SW 1271 (cell line): ENCODE data around the gene DENND4B.

Source experiments
- DNase-seq, 2 experiments: peaks; one replicate each; lab custom pipeline; 2025; lab: John Stamatoyannopoulos, UW

DENND4B gene

DNA sequence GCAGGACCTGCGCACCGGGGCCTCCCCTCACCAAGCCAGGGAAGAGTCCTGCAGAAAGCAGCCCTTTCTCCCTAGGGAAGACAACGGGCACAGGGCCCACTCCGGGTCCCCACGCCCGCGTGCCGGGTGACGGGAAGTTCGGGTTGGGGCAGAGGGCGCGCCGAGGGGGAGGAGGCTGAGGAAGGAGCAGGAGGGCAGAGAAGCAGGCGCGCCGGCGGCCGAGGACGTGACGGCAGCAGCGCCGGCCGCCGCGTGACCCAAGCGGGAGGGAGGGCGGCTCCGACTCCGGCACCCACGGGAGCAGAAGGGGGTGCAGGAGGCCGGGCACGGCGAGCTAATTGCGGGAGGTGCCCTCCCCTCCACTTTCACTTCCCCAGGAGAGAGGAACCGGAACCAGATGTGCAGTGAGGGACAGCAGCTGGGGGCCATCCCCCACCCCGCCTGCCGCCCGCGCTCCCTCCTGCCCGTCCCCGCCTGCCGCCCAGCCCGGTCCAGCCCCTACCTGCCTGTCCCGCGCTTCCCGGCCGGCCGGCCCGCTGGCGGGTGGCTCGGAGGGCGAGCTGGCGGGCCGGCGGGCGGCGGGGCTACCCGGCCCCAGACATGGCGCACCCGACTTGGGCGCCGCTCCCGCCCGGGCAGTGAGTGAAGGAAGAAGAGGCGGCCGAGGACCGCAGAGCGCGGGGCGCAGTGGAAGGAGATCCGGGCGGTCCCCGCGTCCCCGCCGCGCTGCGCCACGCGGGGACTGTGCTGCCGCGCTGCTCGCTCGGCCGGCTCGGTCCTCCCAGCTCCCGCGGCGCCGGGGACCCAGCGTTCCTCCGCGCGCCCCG lies 510 bp downstream of the DENND4B start:
- DNase-seq: peak in 1 of 2 experiments; percentile 15

DNA sequence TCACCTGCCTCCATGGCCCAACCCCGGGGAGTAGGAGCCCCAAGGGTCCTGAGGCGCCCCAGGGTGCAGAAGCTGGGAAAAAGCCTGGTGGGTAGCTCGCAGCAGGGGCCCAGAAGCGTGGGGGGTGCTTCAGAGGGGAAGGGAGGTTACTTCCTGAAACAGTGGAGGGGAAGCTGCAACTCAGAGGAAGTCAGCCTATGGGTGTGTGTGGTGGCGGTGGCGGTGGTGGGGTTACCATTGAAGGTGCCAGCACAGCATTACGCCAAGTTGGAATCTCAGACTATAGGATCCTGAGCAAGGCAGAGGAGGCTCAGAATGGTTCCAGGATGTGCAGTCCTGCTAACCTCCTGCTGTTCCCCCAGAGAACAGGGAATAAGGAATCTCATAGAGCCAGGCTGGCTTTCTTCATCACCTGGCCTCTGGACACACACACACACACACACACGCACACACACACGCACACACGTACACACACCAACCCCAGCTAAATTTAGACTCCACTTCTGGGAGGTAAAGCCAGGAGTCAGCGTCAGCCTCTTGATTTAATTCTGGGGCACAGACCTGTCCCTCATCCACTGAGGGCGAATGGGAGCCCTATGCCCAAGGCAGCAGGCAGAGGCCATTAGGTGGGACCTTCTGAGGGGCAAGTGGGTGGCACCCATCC lies 1.3 kb downstream of the DENND4B start:
- DNase-seq: no peak

DNA sequence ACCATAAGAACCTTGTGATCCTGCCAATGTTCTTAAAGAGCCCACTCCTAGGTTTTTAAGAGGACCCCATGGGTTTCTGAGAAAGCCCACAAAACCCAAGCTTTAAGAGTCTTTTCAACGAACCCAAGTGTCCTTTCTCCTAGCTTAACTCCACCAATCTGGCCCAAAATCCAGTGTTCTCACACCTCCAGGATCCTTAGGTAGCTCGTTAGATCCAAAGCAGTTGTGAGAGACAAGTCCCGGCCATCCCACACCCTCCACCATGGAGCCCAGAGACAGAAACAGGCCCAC lies 1.7 kb downstream of the DENND4B start:
- no peak for DNase-seq

DNA sequence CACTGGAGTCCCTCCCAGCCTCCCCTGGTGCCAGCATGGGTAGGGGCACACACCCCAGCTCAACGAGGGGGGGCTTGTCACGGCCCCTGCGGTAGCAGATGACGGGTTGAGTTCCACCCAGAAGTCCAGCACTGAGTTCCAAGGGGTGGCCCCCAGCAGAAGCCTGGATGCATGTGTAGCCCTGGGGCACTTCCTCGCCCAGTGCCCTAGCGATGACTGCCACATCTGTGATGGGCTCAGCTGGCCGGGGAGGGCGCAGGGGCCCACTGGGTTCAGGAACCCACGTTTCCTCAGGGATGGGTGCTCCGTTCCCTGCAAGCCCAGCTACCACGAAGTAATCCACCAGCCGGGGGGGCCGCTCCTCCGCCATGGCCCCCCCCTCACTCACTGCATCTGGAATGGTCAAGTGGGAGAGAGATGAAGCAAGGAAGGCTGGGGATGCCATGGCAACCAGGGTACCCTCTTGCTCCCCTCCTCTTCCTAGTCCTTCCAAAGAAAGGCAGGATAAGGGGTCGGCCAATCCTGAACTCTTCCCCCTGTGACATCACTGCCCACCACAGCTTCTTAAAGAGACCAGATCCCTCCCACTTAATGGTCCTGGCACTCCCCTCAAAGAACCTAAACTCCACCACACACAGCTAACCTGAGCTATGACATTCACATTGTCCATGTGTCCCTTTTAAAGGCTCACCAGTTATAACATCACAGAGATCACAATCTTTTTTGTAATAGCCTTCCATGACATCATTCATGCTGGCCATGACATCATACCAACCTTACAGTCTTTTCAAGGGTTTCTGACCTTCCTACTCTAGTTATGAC lies 2.3 kb downstream of the DENND4B start:
- DNase-seq: no peak

DNA sequence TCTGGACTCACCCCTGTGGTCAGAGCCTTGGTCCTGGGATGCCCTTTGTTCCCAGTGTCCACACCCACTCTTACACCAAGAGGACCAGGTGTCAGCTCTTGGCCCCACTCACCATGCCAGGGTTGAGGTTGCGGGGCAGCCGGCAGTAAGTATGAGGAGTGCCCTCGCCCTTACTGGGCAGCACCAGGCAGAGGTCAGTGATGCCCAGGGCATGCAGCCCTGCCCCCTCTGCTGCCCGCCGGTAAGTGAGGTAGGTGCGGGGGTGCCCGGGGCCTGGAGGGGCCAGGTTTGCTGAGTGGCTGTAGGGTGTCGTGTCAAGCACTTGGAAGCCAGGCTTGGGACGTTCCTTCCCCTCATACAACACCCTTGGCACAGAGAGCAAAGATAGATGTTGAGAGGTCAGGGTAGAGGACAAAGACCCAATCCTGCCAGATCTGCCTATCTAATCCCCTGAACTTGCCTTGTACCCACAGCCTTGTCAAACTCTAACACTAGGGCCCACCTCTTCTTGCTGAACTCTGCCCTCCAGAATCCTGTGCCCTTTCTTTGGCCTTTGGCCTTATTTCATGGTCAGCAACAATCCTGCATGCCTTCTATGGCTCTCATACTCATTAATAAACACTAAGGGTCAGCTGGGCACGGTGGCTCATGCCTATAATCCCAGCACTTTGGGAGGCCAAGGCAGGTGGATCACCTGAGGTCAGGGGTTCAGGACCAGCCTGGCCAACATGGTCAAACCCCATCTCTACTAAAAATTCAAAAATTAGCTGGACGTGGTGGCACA lies 3.6 kb downstream of the DENND4B start:
- no peak for DNase-seq

DNA sequence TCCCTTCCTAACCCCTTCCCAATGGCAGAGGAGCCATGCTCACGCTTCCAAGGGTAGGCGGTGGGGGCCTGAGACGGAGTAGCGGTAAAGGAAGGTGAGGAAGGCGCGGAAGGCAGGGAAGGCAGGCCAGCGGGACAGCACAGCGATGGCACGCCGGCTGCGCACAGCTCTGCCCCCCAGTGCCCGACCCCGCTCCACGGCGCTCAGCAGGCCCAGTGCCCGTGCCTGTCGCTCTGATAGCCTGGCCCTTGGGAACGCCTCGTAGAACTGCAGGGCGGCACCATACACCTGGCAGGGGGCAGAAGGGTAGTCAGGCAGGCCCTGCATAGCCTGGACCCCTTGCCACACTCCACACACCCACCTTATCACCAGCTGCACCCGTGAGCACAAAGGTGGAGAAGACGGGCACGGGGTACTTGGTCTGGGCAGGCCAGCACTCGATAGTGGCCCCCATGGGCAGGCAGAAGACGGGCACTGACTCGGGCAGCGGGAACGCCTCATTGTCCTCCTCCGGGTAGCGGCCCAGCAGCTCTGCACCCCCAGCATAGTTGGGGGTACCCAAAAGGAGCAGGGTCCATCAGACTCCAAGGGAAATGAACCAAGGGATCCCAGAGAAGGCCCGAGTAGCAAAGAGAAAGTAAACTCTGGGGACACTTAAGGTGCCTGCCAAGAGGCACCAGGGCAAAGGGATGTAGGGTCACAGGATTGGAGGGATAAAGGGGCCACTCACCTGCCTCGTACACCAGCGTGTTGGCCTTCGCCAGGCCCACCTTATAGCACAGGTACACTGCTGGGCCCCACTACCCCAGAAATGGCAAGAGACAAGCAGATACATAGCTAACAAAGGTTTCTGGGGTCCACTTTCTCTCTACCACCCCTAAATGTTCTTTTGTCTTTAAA lies 4.4 kb downstream of the DENND4B start:
- DNase-seq: no peak

DNA sequence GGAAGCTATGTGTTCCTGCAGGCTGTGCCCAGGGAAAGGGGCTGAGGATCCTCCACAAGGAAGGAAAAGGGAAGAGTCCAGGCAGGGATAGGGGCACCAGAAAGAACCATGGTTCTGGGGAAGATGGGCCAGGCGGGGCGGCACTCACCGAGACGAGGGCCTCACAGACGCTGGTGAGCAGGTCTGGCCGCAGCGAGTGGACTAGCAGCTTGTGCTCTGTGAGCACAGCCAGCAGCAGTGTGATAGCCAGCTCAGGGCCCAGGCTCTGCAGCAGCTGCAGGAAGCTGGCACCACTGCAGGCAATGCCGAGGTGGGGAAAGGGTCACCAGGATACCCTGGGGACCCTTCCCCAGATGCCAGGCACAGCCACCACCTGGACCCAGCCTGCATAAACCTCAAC lies 5.8 kb downstream of the DENND4B start:
- no peak for DNase-seq

DNA sequence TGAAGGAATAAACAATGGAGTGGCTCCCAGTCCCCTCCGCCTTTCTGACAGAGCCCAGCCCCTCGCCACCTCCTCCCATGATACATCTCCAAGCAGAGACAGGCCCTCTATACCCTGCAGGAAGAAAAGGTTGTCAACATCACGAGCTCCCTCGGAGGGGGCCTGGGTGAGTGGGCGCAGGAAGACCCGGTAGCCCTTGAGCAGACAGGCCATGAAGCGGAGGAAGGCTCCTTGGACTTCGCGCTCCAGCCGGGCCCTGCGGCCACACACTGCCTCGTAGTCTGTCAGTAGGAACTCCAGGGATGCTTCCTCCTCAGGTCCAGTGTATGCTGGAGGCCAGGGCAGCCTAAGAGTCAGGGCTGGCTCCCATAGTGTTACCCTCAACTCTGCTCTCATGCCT lies 7.0 kb downstream of the DENND4B start:
- no peak for DNase-seq

DNA sequence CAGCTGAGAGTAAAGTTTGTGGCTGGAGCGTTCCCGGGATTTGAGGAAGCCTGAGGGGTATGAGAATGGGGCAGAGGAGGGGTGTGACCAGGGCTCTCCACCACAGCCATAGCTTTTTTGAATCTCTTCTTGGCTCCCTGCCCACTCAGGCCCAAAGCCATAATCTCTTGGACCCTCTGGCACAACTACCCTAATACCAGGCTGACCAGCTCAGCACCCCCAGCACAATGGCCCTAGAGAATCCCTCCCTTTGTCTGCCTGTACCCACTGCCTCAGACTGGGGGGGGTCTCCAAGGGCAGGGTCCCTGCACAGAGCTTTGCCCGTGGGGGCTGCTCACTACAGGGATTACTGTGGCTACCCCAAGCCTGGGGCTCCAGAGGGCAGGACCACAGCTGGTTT lies 7.5 kb downstream of the DENND4B start:
- no peak for DNase-seq

DNA sequence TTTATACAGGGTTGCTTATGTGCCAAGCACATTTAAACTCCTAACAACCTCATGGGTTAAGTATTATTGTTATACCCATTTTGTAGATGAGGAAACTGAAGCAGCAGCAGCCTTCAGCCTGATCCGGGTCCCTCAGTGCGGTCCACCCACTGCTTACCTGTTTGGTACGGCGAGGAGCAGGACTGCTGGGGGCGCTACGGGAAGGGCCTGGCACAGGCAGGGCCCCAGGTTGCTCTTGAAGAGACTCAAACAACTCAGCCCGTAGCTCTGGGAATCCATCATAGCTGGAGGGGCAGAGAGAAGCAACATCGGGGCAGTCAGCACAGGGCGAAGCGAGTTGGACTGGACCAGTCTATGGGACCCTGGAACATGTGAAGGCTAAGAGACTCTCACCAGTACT lies 9.2 kb downstream of the DENND4B start:
- DNase-seq: no peak

DNA sequence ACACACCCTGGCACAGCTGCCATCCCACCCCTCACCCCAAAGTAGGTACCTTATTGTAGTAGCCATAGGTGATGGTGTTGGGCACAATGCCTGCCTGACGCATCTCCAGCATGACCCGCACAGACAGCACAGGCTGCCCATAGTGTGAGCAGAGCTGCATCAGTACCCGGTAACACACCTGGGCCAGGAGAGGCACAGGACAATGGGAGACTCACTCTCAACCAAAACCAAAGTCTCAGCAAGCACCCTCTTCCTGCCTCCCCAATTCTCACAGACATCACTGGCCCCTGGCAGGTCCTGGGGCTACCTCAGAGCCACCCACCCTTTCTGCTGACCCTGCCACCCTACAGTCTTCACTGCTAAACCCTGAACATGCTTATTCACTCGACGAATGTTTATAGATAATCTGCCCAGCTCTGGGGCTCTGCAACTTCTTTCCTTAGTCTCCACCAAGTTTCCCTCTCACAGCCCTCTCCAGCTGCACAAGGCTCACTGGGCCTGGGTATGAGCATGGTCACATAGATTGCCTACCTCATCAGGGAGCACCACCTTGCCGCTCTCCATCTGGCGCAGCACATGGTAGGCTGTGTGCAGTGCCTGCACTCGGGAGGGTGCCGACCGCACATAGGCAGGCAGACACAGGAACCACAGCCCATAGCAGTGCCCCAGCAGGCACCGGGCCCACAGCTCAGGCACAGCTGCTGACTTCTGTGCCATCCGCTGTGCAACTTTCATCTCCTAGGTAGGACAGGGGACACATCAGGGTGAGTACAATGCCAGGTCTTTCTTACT lies 10.3 kb downstream of the DENND4B start:
- no peak for DNase-seq

DNA sequence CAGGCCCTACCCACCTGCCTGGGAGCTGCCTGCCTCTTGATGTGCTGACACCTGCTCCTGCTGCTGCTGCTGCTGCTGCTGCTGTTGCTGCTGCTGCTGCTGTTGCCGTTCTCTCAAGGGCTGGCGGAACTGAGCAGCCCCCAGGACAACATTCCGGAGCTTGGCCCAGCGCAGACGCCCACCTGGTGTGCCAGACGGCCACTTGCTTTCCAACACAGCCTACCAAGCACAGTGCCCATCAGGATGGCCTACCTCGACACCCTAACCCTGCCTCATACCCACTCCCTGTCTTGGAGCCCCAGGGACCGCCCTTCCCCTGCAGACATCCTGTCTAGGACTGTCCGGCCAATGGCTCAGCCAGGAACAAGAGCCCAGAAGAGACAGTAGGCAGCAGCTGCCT lies 11.8 kb downstream of the DENND4B start:
- no peak for DNase-seq

DNA sequence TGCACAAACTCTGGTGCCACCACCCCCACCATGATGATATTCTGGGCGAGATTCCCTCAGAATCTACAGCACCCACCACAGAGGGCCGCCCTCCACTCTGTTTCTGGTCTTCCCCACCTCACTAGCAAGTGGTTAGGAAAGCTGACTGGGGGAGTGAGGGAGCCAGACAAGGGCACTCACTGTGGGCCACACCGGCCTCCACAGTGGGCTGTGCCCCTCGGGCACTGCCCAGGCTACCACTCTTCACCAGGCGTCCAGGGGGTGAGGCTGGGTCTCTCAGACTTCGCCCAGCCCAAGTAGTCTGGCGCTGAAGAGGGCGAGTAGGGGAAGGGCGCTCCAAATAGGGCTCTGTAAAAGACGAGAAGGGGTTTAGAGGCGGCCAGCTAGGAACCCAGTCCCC lies 12.6 kb downstream of the DENND4B start:
- no peak for DNase-seq

DNA sequence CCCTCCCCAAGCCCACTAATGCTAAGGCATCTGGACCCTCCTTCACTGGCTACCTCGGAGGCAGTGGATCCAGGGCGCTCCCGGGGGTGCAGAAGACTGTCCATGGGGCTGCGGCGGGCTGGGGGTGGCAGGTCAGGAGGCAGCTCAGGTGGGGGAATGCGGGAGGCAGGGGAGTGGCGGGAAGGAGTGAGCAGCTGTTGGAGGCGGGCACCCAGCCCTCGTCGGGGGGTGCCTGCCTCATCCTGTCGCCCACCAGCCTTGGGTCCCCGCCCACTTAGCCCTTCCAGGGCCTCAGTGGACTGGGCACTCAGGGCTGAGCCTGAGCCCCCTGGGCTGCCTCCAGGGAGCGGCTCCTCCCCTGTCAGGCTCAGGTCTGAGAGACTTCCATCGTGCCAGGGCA lies 13.1 kb downstream of the DENND4B start:
- no peak for DNase-seq

DNA sequence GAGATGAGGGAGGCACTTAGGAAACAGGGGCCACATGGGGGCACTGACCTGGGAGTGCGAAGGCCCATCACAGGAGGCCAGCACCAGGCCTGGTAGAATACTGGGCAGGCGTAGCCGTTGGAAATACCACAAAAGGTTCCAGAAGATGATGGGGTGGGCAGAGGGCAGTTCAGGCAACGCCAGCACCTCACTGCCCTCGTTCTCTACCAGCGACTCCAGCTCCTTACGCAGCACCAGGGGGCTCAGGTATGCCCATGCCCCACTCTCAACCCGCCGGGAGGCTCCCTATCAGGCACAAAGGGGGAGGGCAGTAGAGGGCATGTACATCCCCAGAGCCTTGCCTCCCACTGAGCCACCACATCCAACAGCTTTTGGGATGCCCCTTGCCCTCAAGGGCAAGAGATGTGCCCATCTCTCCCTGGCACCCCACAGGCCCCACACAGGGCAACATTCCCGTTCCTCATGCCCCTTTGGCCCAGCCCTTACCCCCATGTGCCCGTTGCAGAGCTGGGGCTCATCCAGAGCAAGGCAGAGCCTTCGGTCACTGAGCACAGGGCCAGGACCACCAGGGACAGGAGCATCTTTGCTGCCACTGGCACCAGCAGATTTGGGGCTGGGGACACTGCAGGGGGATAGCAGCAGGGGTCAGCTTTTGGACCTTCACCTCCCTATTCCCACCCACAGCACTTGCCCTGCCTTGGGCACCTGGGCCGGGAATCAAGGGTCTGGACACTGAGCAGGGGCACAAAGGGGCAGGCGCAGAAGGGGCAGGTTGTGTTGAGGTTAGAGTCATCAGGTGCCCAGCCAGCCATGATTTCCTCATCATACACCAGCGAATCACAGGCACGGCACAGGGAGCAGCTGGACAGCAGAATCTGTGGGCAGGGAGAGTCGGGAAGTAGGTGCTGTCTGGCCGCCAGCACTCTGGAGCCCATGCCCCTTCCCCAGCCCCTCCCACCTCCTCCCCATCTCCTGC lies 14.1 kb downstream of the DENND4B start:
- DNase-seq: no peak

DNA sequence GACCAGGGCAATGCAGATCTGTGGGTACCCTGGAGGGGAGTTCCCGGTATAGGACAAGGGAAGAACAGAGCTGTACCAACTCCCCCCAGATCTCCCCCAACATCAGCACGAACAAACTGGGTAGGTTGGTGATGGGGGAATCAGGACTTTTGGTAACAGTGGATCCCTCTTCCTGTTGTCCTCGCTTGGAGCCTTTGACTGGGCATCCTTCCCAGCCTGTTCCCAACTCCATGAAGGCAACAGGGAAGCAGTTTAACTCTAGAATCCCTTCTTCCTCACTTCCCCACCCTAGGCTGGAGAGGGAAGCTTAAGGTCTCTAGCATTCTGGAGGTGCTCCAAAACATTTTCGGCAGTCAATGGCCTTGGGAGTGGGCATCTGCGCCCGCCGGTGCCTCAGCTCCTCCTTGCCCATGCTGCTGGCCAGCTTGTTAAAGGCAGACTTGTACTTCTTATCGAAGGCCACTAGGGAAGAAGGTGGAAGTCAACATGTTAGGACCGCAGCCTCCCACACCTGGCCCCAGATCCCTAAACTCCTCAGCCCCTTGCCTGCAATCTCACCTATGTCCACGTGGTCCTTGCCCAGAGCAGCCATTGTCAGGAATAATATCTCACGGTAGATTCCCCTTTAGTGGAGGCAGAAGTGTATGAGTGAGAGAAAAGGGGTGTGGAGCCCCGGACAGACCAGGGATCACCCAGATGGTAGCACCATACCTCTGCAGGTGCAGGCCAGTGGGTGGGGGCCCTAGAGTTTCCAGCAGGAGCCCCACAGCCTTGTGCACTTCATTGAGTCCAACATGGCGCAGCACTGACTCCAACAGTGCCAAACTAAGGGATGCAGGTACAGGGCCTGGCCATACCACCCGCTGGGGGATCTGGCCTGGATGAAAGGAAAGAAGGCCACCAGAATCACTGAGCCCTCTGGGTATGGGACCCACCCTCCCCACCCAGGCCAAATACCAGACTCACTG lies 16.3 kb downstream of the DENND4B start:
- DNase-seq: no peak

DNA sequence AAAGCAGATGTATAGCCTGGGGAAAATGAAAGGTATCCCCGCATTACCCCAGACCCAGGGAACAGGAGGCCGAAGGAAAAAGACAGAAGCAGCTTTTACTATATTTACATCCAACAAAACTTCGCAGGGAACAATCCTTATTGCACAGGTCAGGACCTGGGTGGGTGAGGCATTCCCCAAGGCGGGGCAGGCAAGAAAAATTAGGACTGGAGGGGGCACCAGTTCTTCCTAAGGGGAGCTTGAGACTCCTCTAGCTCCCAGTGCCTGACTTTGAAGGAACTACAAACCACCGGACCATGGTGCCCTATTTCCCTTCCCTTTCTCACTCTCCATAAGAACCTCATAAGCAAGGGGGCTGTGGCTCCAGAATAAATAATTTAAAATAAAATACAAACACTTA lies 17.1 kb downstream of the DENND4B start:
- DNase-seq: no peak

DNA sequence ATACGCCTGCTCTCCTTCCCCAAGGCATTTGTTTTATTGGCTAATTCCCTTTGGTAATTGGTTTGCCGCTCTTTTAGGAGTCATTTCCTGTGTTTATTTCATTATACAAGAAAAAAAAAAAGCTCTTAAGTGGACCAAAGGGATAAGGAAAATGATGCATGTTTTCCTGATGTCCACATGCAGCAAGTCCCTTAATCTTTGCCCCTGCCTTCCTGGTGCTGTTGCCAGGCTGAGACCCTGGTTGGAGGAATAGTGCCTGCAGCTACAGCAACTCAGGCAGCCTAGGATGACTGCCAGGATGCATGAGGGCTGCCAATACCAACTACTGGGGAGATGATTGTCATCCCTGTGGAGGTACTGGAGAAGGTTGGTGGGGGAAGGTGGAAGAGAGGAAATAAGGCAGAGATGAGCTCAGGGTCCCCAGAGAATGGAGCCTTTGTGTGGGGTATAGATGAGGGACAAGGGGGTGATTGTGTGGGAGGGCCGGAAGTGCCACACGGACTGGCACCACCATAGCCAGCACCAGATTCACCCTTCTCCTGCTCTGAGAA lies 17.7 kb downstream of the DENND4B start:
- DNase-seq: no peak
